Right kidney (tissue), 1 donor: ENCODE results near the gene PFKFB2.
A peak's percentile ranks its signal among the peaks of the same experiment; 100 is the strongest.
"Not testable (repeated sequence)": the region's sequence is repeated elsewhere in the genome, so short reads cannot be mapped to it uniquely, and the experiment has no call there.

Experiments
- DNase-seq: peaks from one replicate; pipeline ENCODE4 v3.0.0-alpha.2; 2016

The PFKFB2 gene

DNA sequence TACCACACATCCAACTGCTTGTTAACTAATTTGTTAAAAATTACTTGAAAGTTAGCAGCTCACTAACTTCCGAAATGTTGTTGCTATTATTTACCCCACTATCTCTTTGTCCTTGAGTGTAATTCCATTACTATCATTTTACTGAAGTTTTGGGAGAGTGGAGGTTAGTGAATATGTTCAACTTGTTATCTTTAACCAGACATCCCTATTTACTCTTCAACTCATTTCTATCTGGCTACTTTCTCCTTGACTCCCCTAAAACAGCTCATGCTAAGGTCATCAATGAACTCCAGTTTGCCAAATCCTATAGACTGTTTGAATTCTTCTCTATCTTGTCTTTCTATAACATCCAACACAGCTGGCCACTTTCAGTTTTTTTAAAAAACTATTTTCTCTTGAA, 16.2 kb upstream of the PFKFB2 start:
- DNase-seq = no peak

DNA sequence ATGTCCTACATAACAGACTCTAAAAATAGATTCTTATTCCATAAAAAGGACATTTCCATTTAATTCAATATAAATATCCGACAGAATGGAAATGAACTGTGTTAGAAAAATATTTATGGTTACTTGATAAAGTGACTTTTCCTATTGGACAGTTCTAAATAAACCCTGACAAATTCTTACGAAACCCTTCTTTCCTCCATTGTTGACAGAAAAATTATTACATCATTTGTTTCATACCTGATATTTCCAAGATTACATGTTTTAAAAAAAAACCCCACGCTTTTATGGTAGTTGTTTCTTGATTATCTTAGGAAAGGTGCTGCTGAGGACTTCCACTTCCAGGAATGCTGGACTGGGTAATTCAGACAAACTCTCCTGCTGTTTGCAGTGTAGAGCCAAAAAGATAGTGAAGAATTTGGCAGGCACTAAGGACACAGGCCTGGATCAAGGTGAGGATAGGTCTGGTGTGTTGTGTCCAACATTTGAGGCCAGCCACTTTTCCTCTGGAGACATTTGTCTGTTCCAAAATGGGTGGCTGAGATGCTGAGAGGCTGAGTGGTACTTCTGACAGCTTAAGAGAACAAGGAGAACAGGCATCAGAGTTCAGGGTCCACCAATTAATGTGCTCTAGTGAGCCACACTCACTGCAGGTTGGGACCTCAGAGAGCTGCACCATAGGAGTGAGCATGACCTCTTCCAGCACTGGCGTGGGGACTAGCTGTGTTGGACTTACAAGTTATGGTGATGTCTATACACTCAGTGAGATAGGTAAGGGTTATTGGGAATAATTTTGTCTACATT, 13.5 kb upstream of the PFKFB2 start:
- no peak for DNase-seq

DNA sequence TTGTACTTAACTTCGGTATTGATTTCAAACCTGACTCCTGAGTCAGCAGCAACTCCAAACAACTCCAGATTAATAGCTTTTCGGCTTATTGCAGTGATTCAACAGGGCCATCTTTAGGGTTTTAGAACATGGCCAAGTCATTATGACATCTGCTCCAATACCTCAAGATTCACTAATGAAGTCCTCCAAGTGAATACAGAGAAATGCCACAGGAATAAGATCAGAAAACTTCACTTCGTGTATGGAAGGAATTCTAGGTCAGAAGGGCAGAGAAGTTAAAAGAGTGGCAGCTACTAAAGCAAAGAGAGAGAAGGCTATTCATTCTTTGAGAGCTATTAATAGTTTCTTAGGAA, 12.9 kb upstream of the PFKFB2 start:
- no peak for DNase-seq

DNA sequence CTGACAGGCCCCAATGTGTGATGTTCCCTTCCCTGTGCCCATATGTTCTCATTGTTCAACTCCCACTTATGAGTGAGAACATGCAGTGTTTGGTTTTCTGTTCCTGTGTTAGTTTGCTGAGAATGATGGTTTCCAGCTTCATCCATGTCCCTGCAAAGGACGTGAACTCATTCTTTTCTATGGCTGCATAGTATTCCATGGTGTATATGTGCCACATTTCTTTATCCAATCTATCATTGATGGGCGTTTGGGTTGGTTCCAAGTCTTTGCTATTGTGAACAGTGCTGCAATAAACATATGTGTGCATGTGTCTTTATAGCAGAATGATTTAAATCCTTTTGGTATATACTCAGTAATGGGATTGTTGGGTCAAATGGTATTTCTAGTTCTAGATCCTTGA, 11.7 kb upstream of the PFKFB2 start:
- not testable (repeated sequence) for DNase-seq

DNA sequence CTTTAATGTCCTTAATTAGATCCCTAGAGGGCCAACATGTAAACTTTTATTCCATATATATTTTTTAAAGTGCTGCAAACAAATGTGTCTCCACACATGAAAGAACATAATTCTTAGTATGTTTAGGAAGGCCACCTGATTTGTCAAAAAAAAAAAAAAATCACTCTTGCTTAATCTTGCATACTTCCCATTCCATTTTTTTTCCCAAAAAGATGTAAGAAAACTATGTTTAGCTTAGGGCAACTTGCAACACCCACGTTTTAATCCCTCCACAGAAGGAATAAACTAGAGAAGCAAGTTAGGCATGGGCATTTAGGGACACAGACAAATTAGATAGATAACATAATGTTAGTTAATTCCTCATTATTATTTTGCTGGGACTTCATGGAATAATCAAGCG, 7.6 kb upstream of the PFKFB2 start:
- DNase-seq = no peak

DNA sequence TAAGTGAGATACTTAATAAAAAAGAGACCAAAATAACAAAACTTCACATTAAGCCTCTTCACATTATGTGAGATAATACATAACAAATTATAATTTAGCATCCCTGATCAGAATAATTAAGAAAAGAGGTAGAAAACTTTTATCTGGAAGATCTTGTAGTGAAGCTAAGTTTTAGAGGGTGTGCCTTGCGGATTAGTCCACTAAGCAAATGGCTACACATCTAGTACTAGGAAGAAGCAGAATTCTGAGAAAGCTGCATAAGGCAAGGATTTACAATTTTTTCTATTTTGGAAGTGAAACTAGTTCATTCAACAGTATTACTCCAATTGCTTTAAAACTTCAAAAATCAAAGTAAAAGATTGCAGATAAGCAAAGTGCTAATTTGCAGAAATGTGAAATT, 5.6 kb upstream of the PFKFB2 start:
- no peak for DNase-seq

DNA sequence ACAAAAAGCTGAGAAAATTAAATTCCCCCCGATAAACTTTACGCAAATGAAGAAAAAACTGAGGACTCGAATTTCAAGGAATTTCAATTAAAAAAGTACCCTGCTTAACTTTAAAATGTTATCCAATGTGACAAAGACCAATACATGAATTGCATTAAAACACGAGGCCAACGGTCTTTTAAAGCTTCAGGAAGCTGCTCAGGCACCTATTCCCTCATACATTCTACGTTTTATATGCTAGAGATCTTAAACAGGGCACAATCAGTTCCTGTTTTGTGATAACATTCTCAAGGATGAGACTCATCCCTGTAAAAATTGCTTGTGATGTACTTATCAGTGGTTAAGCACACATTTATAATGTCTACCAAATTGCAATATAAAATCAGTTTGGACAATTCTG, 5.0 kb upstream of the PFKFB2 start:
- DNase-seq = no peak

DNA sequence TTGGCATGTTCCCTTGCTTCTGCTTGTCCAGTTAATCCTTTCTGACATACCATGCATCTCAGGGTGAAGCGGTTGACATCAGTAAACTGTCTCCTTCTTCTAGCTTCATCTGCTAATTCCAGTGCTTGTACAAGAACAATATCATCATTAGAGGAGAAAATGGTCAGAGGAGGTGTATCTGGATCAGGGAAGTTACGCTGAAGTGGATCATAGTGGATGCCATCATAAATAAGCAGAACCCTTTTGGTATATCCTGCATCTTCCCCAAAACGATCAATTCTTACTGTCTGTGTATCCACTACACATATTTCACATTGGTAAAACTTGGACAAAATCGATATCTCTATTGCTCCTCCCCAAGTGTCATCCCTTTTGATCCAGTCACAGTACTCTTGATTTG, 4.0 kb upstream of the PFKFB2 start:
- DNase-seq = no peak

DNA sequence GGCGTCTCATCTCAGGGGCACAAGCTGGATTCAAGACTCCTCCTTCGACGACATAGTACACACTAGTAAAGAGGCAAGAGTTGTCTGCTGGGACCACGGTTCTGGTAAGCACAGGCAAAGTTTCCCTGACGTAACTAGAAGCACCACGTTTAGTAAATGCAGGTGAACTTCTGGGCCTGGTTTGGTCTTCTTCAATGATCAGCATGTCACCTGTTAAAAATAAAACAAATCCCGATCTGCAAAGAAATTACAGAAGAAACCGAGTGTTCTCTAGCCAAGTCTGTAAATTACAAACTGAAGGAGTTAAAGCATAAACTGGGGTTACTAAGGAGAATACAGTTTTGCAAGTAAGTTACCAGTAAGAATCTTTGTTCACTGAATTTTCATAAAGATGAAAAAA, 3.6 kb upstream of the PFKFB2 start:
- no peak for DNase-seq

- DNase-seq = peak; percentile 45
Observed at GRCh38 chr1:207049974-207050391, 3.1 kb upstream of the PFKFB2 start.

DNA sequence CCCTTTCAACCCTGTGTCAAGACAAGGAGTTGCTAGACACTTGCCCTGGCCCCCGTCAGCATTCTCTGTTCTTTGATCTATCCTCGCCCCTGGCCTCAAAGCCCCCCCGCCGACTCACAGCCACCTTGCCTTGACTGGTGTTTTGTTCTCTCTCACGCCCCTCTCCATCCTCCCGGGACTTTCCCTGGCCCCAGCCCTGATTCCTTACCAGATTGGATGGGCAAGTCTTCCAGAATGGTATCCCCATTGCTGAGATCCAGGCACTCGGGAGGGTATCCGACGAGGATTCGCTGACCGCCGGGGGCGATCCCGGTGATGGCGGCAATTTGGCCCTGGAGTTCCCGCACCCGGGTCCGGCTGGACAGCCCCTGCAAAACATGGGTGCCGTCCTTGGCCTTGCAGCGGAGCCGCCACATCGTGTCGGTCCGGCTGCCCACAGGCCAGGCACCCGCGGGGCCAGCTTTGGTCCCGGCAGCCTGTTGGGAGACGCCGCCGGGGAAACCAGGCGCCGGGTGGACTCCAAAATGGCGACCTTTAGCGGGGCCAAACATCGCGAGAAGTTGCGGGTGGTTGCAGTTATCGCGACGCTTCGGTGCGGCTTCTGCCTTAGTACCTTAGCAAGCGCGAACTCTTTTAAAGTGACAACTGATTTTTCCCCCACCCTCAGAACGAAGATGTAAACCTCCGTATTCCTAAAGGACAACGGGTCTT, 2.4 kb upstream of the PFKFB2 start:
- peak; percentile 94 for DNase-seq

- no peak for DNase-seq
Observed at GRCh38 chr1:207051191-207051943, 1.7 kb upstream of the PFKFB2 start, which contains the start of gene YOD1. Gene YOD1, minus strand, starts transcription at chr1:207051208. Its CDS starts 178 bp downstream, at chr1:207051030.

DNA sequence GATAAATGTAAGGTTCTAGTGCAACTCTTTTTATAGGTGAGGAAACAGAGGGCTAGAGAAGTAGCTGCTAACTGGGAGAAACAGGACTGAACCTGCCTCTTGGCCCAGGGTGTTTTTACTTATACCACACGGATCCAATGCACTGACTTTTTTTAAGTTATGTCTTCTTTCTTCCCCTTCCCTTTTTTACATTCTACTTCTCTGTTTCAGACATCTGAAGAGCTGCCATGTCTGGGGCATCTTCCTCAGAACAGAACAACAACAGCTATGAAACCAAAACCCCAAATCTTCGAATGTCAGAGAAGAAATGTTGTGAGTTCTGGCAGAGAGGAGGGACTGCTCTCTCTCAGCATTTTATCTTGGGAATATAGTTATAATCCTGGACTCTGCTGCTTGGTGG, 1.4 kb downstream of the PFKFB2 start:
- DNase-seq = no peak

GRCh38 chr1:207055386-207056001, 2.4 kb downstream of the PFKFB2 start:
- DNase-seq = no peak

DNA sequence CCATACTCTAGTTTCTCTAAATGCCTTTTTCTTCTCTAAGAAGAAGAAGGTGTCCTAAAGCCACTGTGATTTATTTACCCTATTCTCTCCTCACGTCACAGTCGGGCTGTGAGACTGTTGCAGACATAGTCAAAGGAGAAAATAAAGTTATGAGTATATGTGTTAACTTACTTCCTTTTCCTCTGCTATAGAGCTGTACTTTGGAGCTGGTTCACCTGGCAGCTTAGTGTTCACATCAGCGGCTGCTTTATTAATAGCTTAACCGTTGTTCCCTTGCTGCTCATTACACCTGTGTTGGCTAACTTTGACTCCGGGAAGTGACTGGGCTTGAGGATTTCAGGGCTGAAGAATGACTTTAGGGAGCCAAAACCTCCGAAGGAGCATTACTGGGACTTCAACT, 3.6 kb downstream of the PFKFB2 start:
- no peak for DNase-seq

DNA sequence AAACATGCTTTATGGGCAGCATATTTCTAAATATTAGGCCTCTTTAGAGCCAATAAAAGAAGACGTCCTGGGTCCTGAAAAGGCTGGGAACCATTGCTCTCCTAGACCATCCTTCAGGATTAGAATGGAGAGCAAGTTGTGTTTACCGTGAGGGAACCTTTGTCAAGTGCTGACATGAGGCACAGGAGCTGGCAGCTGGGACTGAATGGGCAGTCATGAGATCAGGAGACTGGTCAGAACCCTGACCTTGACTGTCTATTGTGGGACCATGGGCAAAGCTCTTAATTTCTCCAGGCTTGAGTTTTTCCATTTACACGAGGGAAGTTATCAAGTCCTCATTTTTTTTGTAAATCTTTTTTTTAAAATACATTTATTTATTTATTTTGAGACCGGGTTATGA, 5.2 kb downstream of the PFKFB2 start:
- no peak for DNase-seq

DNA sequence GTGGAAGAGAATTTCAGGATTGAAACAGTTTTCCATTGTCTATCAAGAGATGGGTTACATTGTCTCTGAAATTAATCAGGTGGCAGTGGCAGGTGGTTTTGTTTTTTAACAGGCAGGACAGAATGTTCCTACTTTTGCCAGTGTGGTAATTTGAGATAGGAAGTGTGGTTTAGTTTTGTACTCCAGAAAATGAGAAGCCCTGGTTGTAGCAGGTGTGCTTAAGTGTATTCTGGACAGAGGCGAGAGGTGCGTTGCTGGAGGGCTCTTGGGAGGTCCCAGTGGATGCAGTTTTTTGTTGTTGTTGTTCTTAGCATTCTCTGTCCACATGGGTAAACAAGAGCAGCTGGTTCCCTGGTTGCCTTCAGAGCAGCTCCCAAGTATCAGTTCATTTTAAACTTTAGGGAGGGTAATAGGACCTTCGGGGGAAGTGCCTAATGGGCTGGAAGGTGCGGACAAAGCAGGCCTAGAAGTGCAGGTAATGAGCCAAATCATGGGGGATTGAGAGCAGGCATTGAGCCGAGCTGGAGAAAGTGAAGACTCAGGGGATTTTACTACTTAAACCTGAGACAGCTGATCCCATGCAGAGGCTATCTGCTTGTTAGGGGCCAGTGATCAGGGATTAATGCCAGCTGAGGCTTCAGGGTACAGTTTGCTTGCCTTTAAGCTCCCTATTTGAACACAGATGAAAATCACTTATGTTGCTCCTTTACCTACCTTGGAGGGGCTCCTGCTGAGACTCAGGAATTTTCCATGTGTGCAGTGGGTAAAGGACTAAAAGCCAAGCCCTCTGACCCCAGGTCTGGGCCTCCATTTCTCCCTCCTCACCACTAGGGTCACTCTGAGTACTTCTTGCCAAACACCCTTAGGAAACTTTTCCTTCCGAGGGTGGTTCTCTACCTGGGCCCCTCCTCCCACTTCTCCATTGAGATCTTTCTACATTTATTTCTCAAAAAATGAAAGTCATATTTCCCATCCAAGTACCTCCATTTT, 6.1 kb downstream of the PFKFB2 start:
- no peak for DNase-seq

GRCh38 chr1:207059881-207060280, 6.8 kb downstream of the PFKFB2 start:
- no peak for DNase-seq

DNA sequence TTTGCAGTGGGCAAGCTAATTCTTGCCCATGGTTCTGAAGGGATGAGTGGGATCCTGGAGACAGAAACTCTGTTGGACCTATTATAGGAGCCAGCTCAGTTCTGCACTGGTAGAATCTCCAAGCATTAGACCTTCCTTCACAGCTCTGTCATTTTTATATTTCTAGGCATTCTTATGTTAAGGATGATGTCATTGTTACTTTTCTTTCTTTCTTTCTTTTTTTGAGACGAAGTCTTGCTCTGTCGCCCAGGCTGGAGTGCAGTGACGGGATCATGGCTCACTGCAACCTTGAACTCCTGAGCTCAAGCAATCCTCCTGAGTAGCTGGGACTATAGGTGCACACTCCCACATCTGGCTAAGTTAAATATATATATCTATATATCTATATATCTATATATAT, 7.5 kb downstream of the PFKFB2 start:
- DNase-seq = no peak

GRCh38 chr1:207062058-207062457, 9.0 kb downstream of the PFKFB2 start:
- DNase-seq = no peak

DNA sequence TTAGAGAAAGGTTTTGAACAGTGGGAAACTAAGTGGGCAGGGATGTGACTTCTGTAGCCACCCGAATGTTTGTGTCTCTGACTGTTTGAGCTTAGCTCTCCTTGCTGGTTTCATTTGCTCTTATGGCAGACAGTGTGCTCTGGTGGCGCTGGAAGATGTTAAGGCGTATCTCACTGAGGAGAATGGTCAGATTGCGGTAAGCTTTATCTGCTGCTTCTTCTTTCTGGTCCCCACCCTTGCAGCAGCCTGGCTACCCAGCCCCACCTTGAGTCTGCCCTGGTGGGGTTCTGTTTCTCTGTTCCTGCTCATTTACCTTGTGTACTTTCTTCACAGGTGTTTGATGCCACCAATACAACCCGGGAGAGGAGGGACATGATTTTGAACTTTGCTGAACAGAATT, 9.9 kb downstream of the PFKFB2 start:
- DNase-seq = no peak

- no peak for DNase-seq
Observed at GRCh38 chr1:207064561-207064960, 11.5 kb downstream of the PFKFB2 start.
